Colonic mucosa (tissue), 4 donors: ENCODE data around the gene TPRA1. TPM values are rescaled to one million over a fixed set of nuclear protein-coding genes. Genes with fewer than 3 reads are reported as not detected.

Source experiments
- DNase-seq: peaks from one replicate; pipeline ENCODE4 v3.0.0-alpha.2; 2020
- H3K27ac ChIP-seq: fragments of 200-600 bp; one replicate; pipeline ENCODE4 v1.8.0; 2021
- H3K27me3 ChIP-seq: fragments of 200-600 bp; one replicate; pipeline ENCODE4 v1.8.0; 2021
- H3K36me3 ChIP-seq: fragments of 200-600 bp; one replicate; pipeline ENCODE4 v1.8.0; 2021
- H3K4me1 ChIP-seq: fragments of 200-600 bp; one replicate; pipeline ENCODE4 v1.8.0; 2021; ENCODE audit warnings: mild to moderate bottlenecking
- H3K4me3 ChIP-seq: fragments of 200-600 bp; one replicate; pipeline ENCODE4 v1.8.0; 2021
- H3K9ac ChIP-seq, 2 donors: one replicate each; pipeline ENCODE4 v1.7.0; 2013; ENCODE audit warnings: control low read depth in 2 of 2, low read depth in 2 of 2, low read length in 2 of 2
- H3K9me3 ChIP-seq: fragments of 200-600 bp; one replicate; pipeline ENCODE4 v1.8.0; 2021
- CTCF ChIP-seq: fragments of 200-600 bp; IDR thresholded peaks from one replicate; pipeline ENCODE4 v1.8.0; 2022; ENCODE audit warnings: antibody characterized with exemption, mild to moderate bottlenecking
- intact Hi-C: fragments of 100-400 bp; cut with DNase I; formaldehyde crosslinking; loops from one replicate; pipeline ENCODE4 v1.14.1; 2022
- total RNA-seq, 2 donors: library from RNA; stranded (reverse); fragmentation: NEBNext Ultra II Directional in 1 of 2; extraction: Animal tissue kit (Norgen Biotek cat#: 25700) in 1 of 2; gene quantifications; one replicate each; pipeline ENCODE4 v1.2.1, GENCODE V29; 2021
- donor health status: healthy.
- donor health status: DM: no; HTN: no; CAD: no.
- donor health status: DM: no; HTN: no; CAD: no.

Gene TPRA1
- total RNA-seq, 2 donors from 2014 or later: 23.4 to 38.0 TPM

GRCh38 chr3:127622031-127622430 is 31.5 kb upstream of the TPRA1 start:
- no peak for TF ChIP-seq CTCF
- intact Hi-C loops: no loop called here

GRCh38 chr3:127620637-127621375 is 30.3 kb upstream of the TPRA1 start:
- no peak for DNase-seq
- Histone ChIP-seq H3K27me3 (no peaks in the 10 kb centered on the region), H3K9me3 (no peaks in the 10 kb centered on the region), H3K27ac (no peak overlapping the region), H3K9ac (no peak overlapping the region), H3K4me3 (no peak overlapping the region), H3K4me1 (no peaks in the 10 kb centered on the region), H3K36me3 (no peaks in the 10 kb centered on the region)
- intact Hi-C loops: no loop called here
- no peak for TF ChIP-seq CTCF

More at GRCh38 chr3:127622031-127622430, 31.5 kb upstream of the TPRA1 start:
- Histone ChIP-seq H3K9ac (no peak overlapping the region), H3K27ac (no peak overlapping the region), H3K9me3 (no peaks in the 10 kb centered on the region), H3K27me3 (no peaks in the 10 kb centered on the region), H3K36me3 (no peaks in the 10 kb centered on the region), H3K4me3 (no peak overlapping the region), H3K4me1 (no peaks in the 10 kb centered on the region)
- no peak for DNase-seq

GRCh38 chr3:127618891-127619290 is 28.4 kb upstream of the TPRA1 start:
- H3K36me3 ChIP-seq: no peaks in the 10 kb centered on the region
- no peak for DNase-seq
- no peaks in the 10 kb centered on the region for H3K9me3 ChIP-seq
- no peaks in the 10 kb centered on the region for H3K27me3 ChIP-seq
- no peak overlapping the region for H3K4me3 ChIP-seq
- H3K9ac ChIP-seq: no peak overlapping the region
- no peak overlapping the region for H3K27ac ChIP-seq
- intact Hi-C loops: no loop called here
- H3K4me1 ChIP-seq: no peaks in the 10 kb centered on the region
- no peak for TF ChIP-seq CTCF

GRCh38 chr3:127616836-127617605 is 26.5 kb upstream of the TPRA1 start:
- H3K4me1 ChIP-seq: no peaks in the 10 kb centered on the region
- TF ChIP-seq CTCF: no peak
- H3K4me3 ChIP-seq: no peak overlapping the region
- DNase-seq: no peak
- intact Hi-C loops: no loop called here
- H3K27ac ChIP-seq: no peak overlapping the region
- H3K9ac ChIP-seq: no peak overlapping the region
- H3K36me3 ChIP-seq: no peaks in the 10 kb centered on the region
- no peaks in the 10 kb centered on the region for H3K27me3 ChIP-seq
- H3K9me3 ChIP-seq: no peaks in the 10 kb centered on the region

GRCh38 chr3:127615631-127616305 is 25.2 kb upstream of the TPRA1 start:
- intact Hi-C loops: no loop called here
- no peaks in the 10 kb centered on the region for H3K4me1 ChIP-seq
- DNase-seq: no peak

More at GRCh38 chr3:127615631-127616305, 25.2 kb upstream of the TPRA1 start:
- no peak overlapping the region for H3K9ac ChIP-seq
- H3K4me3 ChIP-seq: no peak overlapping the region
- no peaks in the 10 kb centered on the region for H3K36me3 ChIP-seq
- H3K9me3 ChIP-seq: no peaks in the 10 kb centered on the region
- H3K27me3 ChIP-seq: no peaks in the 10 kb centered on the region
- no peak overlapping the region for H3K27ac ChIP-seq
- no peak for TF ChIP-seq CTCF
